Fibroblast of the aortic adventitia (primary cell): ENCODE results near the gene MBTPS2. TPM values are rescaled to one million over a fixed set of nuclear protein-coding genes. Genes with fewer than 3 reads are reported as not detected.

ENCODE experiments used
- DNase-seq: peaks from one replicate; pipeline ENCODE4 v3.0.0-alpha.2; 2010; ENCODE audit warnings: low read depth
- H3K4me3 ChIP-seq: 2 replicates; pipeline ENCODE4 v1.5.1; 2011; ENCODE audit warnings: low read depth, mild to moderate bottlenecking, control low read depth, low read length, moderate library complexity
- total RNA-seq: library from RNA; depleted of rRNA; stranded (reverse); fragments of >200 nt; gene quantifications from 2 replicates; pipeline ENCODE4 v1.2.3, GENCODE V29; 2012; ENCODE audit warnings: low replicate concordance
- TF ChIP-seq, protein P1 (sequence below): IDR thresholded peaks from 2 replicates; pipeline ENCODE4 v1.5.1; 2011; ENCODE audit warnings: mild to moderate bottlenecking, low read length, control low read depth, inconsistent platforms; ENCODE audit not compliant: insufficient read depth

MBTPS2 gene
- total RNA-seq, 1 donor = 12.9 TPM

GRCh38 chrX:21831496-21831895 is 7.9 kb upstream of the MBTPS2 start:
- TF ChIP-seq, protein P1, sequence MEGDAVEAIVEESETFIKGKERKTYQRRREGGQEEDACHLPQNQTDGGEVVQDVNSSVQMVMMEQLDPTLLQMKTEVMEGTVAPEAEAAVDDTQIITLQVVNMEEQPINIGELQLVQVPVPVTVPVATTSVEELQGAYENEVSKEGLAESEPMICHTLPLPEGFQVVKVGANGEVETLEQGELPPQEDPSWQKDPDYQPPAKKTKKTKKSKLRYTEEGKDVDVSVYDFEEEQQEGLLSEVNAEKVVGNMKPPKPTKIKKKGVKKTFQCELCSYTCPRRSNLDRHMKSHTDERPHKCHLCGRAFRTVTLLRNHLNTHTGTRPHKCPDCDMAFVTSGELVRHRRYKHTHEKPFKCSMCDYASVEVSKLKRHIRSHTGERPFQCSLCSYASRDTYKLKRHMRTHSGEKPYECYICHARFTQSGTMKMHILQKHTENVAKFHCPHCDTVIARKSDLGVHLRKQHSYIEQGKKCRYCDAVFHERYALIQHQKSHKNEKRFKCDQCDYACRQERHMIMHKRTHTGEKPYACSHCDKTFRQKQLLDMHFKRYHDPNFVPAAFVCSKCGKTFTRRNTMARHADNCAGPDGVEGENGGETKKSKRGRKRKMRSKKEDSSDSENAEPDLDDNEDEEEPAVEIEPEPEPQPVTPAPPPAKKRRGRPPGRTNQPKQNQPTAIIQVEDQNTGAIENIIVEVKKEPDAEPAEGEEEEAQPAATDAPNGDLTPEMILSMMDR = no peak
- DNase-seq = no peak
- no peak overlapping the region for H3K4me3 ChIP-seq

GRCh38 chrX:21837056-21837455 is 2.4 kb upstream of the MBTPS2 start:
- no peak overlapping the region for H3K4me3 ChIP-seq
- TF ChIP-seq, protein P1 = no peak
- no peak for DNase-seq

DNA sequence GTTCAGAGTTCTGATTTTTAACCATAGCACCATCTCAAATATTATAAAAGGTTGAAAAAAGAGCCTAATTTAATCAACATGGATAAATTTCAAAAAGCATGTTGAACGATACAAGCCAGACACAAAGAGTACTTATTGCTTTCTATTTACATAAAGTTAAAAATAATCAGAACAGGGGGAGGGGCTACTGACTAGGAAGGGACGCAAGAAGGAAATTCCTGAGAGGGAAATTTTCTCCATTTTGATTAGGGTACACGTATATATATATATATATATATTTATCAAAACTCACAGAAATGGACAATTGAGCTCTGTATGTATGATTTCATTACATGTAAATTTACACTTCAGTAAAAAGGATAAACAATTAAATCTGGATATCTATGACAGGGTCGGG is 482 bp upstream of the MBTPS2 start:
- TF ChIP-seq, protein P1 = no peak
- no peak for DNase-seq
- peak overlapping the region; percentile 73 for H3K4me3 ChIP-seq

DNA sequence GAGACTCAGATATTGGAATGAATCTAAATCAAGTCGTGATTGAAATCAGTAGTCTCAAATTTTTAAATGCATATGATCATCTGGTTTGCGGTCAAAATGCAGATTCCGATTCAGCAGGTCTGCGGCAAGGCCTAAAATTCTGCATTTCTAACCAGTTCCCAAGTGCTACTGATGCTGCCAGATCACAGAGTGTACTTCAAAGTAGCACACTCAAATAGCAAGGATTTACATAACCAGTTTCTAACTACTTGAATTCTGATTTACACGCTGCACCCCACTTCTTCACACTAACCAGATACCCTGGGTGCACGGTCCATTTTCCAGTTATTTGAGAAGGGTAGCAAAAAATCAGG is 752 bp downstream of the MBTPS2 start:
- peak overlapping the region; percentile 73 for H3K4me3 ChIP-seq
- DNase-seq = peak; percentile 23
- TF ChIP-seq, protein P1 = no peak

DNA sequence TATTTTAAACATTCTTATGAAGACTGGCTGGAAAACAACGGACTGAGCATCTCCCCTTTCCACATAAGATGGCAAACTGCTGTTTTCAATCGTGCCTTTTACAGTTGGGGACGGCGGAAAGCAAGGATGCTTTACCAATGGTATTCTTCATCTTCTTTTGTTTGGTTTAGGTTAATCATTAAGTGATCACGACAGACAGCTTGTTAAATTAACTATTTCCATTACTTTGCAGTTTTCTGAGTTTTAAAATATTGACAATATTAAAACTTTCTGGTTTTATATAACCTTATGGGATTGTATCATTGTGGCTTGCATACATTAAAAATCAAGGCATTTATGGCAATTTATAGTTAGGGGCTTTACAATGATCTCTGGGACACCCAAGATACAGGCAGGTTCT is 3.8 kb downstream of the MBTPS2 start:
- TF ChIP-seq, protein P1 = no peak
- H3K4me3 ChIP-seq = no peak overlapping the region
- no peak for DNase-seq

- no peak overlapping the region for H3K4me3 ChIP-seq
- TF ChIP-seq, protein P1 = no peak
- DNase-seq = no peak
Observed at GRCh38 chrX:21845096-21845495, 5.7 kb downstream of the MBTPS2 start.

GRCh38 chrX:21847342-21847741 is 7.9 kb downstream of the MBTPS2 start:
- no peak for DNase-seq
- TF ChIP-seq, protein P1 = no peak

More at GRCh38 chrX:21847342-21847741, 7.9 kb downstream of the MBTPS2 start:
- H3K4me3 ChIP-seq = no peak overlapping the region
